GM18867 (cell line): Measurements from ENCODE around the gene RAI2.
A peak's percentile ranks its signal among the peaks of the same experiment; 100 is the strongest.
"Not testable (repeated sequence)": the region's sequence is repeated elsewhere in the genome, so short reads cannot be mapped to it uniquely, and the experiment has no call there.

Experiments used
- ATAC-seq: cut with Tn5 transposase; IDR thresholded peaks from one replicate; pipeline ENCODE4 v1.9.1; 2021; ENCODE audit warnings: mild to moderate bottlenecking, moderate library complexity; ENCODE audit not compliant: unreplicated experiment

The RAI2 gene

GRCh38 chrX:17788439-17788838, 72.7 kb downstream of the RAI2 start:
- no peak for ATAC-seq

- ATAC-seq, result no peak
These were observed 73.5 kb downstream of the RAI2 start for GRCh38 chrX:17787557-17787956.

- ATAC-seq, result not testable (repeated sequence)
These were observed 74.3 kb downstream of the RAI2 start for GRCh38 chrX:17786554-17787347.

GRCh38 chrX:17779434-17779833, 81.7 kb downstream of the RAI2 start:
- ATAC-seq, result no peak

- ATAC-seq, result no peak
These were observed 82.1 kb downstream of the RAI2 start for GRCh38 chrX:17778997-17779396.

GRCh38 chrX:17774053-17774452, 87.0 kb downstream of the RAI2 start:
- ATAC-seq, result no peak

- ATAC-seq, result no peak
These were observed 87.7 kb downstream of the RAI2 start for GRCh38 chrX:17773221-17773876.

- ATAC-seq, result no peak
These were observed 91.3 kb downstream of the RAI2 start for GRCh38 chrX:17769701-17770269.

- ATAC-seq, result no peak
These were observed 92.1 kb downstream of the RAI2 start for GRCh38 chrX:17768997-17769396.

GRCh38 chrX:17767734-17768133, 93.4 kb downstream of the RAI2 start:
- ATAC-seq, result no peak

- ATAC-seq, result no peak
These were observed 101.1 kb downstream of the RAI2 start for GRCh38 chrX:17759990-17760389.

GRCh38 chrX:17758382-17758781, 102.7 kb downstream of the RAI2 start:
- ATAC-seq, result peak; percentile 81

- ATAC-seq, result no peak
These were observed 110.7 kb downstream of the RAI2 start for GRCh38 chrX:17750436-17750835.
